CD8-positive, alpha-beta memory T cell (primary cell): Measurements from ENCODE around the gene FGFBP3. TPM values are rescaled to one million over a fixed set of nuclear protein-coding genes. Genes with fewer than 3 reads are reported as not detected.
"Not testable (repeated sequence)": the region's sequence is repeated elsewhere in the genome, so short reads cannot be mapped to it uniquely, and the experiment has no call there.

Experiments
- CTCF ChIA-PET: fragments of 350-600 bp; sonication (Branson Sonifier 250); formaldehyde crosslinking; loops from one replicate; lab custom pipeline; 2021; ENCODE audit warnings: antibody characterized with exemption; lab: Charles Lee
- POLR2A ChIA-PET: fragments of 350-600 bp; sonication (Branson Sonifier 250); formaldehyde crosslinking; loops from one replicate; lab custom pipeline; 2021; ENCODE audit warnings: antibody characterized with exemption; lab: Charles Lee
- DNase-seq, 5 donors: peaks; one replicate each; pipeline versions ENCODE4 v3.0.0 to v3.0.0-alpha.2; 2020 to 2022; ENCODE audit warnings: mixed read lengths in 1 of 5
- H3K27ac ChIP-seq: one replicate; pipeline ENCODE4 v1.7.0; 2013; ENCODE audit warnings: low read depth, mild to moderate bottlenecking, low read length, moderate library complexity
- H3K27me3 ChIP-seq: 2 replicates; pipeline ENCODE4 v1.7.0; 2013; ENCODE audit warnings: low read length, mild to moderate bottlenecking; ENCODE audit not compliant: insufficient read depth, poor library complexity, severe bottlenecking
- H3K36me3 ChIP-seq: 2 replicates; pipeline ENCODE4 v1.7.0; 2013; ENCODE audit warnings: mild to moderate bottlenecking, low read length, moderate library complexity; ENCODE audit not compliant: insufficient read depth
- H3K4me1 ChIP-seq: 2 replicates; pipeline ENCODE4 v1.7.0; 2013; ENCODE audit warnings: mild to moderate bottlenecking, low read length, moderate library complexity; ENCODE audit not compliant: insufficient read depth
- H3K4me3 ChIP-seq: 2 replicates; pipeline ENCODE4 v1.7.0; 2013; ENCODE audit warnings: mild to moderate bottlenecking, low read length
- H3K9me3 ChIP-seq: 2 replicates; pipeline ENCODE4 v1.7.0; 2013; ENCODE audit warnings: mild to moderate bottlenecking, low read length
- H3K27ac Mint-ChIP-seq, 8 donors: one replicate each; pipeline ENCODE4 v1.8.0; 2020 to 2021; ENCODE audit warnings: mixed read lengths in 8 of 8, mild to moderate bottlenecking in 6 of 8, inconsistent platforms in 3 of 8, moderate library complexity in 3 of 8
- H3K27me3 Mint-ChIP-seq, 2 donors: one replicate each; pipeline ENCODE4 v1.8.0; 2020 to 2021; ENCODE audit warnings: mixed read lengths in 2 of 2, mild to moderate bottlenecking in 1 of 2, moderate library complexity in 1 of 2
- H3K36me3 Mint-ChIP-seq, 3 donors: one replicate each; pipeline ENCODE4 v1.8.0; 2020 to 2021; ENCODE audit warnings: mixed read lengths in 3 of 3, inconsistent platforms in 1 of 3, mild to moderate bottlenecking in 1 of 3
- H3K4me1 Mint-ChIP-seq, 3 donors: one replicate each; pipeline ENCODE4 v1.8.0; 2020 to 2021; ENCODE audit warnings: mixed read lengths in 3 of 3, inconsistent platforms in 1 of 3, mild to moderate bottlenecking in 1 of 3
- H3K4me3 Mint-ChIP-seq, 7 donors: one replicate each; pipeline ENCODE4 v1.8.0; 2020 to 2021; ENCODE audit warnings: mixed read lengths in 7 of 7, mild to moderate bottlenecking in 6 of 7, moderate library complexity in 4 of 7, inconsistent platforms in 2 of 7
- H3K9me3 Mint-ChIP-seq, 5 donors: one replicate each; pipeline ENCODE4 v1.8.0; 2020 to 2022; ENCODE audit warnings: mixed read lengths in 5 of 5, mild to moderate bottlenecking in 3 of 5, moderate library complexity in 2 of 5, inconsistent platforms in 1 of 5
- polyA plus RNA-seq: library from polyadenylated mRNA; unstranded; fragments of 300-500 nt; fragmentation: Illumina TruSeq; gene quantifications from one replicate; pipeline ENCODE4 v1.2.3, GENCODE V29; 2021
- total RNA-seq, 2 experiments: library from RNA; stranded (reverse); gene quantifications; one replicate each; pipeline ENCODE4 v1.2.3, GENCODE V29; 2021

FGFBP3 gene
- total and polyA plus RNA-seq, 3 experiments from 2014 or later = 3.1 to 3.6 (median 3.4) TPM

DNA sequence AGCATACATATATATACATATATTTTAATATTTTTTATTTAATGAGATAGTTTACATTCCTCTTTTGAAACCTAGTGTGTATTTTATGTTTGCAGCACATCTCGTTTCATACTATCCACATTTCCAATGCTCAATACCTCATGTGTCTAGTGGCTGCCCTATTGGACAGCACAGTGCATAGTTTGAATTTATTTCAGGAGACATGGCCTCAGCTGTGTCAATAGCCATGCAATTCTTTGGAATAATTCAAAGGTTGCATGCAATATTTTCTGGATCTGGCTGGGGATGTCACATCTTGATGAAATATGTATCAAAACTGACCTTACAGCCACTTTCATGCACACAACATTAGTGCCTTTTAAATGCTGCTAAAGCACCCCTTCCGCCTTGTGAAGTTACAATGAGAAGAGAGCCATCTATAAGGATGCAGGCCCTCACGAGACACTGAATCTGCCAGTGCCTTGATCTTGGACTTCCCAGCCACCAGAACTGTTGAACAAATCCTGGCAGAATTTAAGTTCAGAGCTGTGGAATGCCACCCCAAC is 13.0 kb downstream of the FGFBP3 start:
- DNase-seq = no peak
- Mint-ChIP-seq H3K9me3 (no peaks in the 10 kb centered on the region), H3K27ac (no peak overlapping the region), H3K36me3 (no peaks in the 10 kb centered on the region), H3K4me1 (peaks cover 2 to 3% (median 2%) of the 10 kb centered on the region in 3 donors), H3K4me3 (no peak overlapping the region), H3K27me3 (peaks cover 3 to 27% of the 10 kb centered on the region in 2 donors)
- Histone ChIP-seq H3K9me3 (no peaks in the 10 kb centered on the region), H3K4me3 (no peak overlapping the region), H3K36me3 (no peaks in the 10 kb centered on the region), H3K27me3 (no peaks in the 10 kb centered on the region), H3K27ac (no peak overlapping the region), H3K4me1 (peaks cover under 1% of the 10 kb centered on the region)
- POLR2A ChIA-PET = no interaction called here
- CTCF ChIA-PET = no interaction called here

DNA sequence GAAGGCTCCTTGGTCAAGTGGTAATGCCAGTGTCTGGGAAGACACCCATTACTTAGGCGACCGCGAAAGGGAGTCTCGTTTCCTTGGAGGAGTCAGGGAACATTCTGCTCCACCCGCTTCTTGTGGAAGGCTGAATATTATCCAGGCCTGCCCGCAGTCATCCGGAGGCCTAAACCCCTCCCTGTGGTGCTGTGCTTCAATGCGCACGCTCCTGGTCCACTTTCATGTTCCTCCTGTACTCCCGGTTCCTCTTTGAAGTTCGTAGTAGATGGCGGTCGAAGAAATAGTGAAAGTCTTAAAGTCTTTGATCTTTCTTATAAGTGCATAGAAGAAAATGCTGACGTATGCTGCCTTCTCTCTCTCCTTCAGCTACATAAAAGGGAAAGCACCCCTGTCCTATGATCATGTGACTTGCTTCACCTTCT is 15.0 kb downstream of the FGFBP3 start:
- H3K36me3 Mint-ChIP-seq, H3K36me3 ChIP-seq, H3K4me3 ChIP-seq, H3K9me3 ChIP-seq, H3K9me3 Mint-ChIP-seq, H3K4me1 ChIP-seq, H3K27ac ChIP-seq, POLR2A ChIA-PET, DNase-seq, H3K4me3 Mint-ChIP-seq, H3K4me1 Mint-ChIP-seq, H3K27ac Mint-ChIP-seq, H3K27me3 ChIP-seq: not testable (repeated sequence)
- peaks cover 5 to 34% of the 10 kb centered on the region in 2 donors for H3K27me3 Mint-ChIP-seq
- CTCF ChIA-PET = interaction anchor here (1.3 kb wide), 1 partner anchor 14 kb away, joined by 4 read pairs; no protein-coding TSS in a partner anchor

DNA sequence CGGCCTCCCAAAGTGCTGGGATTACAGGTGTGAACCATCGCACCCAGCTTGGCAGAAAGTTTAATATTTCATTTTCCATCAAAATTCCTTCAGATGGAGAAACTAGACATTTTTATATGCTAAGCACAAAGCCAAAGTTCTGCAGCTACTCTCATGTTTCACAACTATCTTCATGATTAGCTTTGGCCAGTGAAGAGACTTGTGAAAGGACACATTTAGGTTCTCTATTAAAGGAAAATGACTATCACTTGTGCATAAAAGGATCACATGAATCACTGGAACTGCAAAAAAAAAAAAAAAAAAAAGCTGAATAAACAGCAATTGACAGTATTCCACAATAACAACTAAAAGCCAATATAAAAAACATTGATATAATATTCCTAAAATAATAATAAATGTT is 16.2 kb downstream of the FGFBP3 start:
- Histone ChIP-seq H3K27me3 (no peaks in the 10 kb centered on the region), H3K36me3 (no peaks in the 10 kb centered on the region), H3K9me3 (no peaks in the 10 kb centered on the region), H3K4me3 (no peak overlapping the region), H3K27ac (no peak overlapping the region), H3K4me1 (no peaks in the 10 kb centered on the region)
- H3K27ac Mint-ChIP-seq = no peak overlapping the region
- DNase-seq = no peak
- peaks cover 1 to 4% (median 2%) of the 10 kb centered on the region in 3 donors for H3K4me1 Mint-ChIP-seq
- POLR2A ChIA-PET = interaction anchor here (0.6 kb wide), 1 partner anchor 16 kb away, joined by 3 read pairs; no protein-coding TSS in a partner anchor
- peaks cover 5 to 32% of the 10 kb centered on the region in 2 donors for H3K27me3 Mint-ChIP-seq
- no peaks in the 10 kb centered on the region for H3K36me3 Mint-ChIP-seq
- no peak overlapping the region for H3K4me3 Mint-ChIP-seq
- CTCF ChIA-PET = interaction anchor here (1.2 kb wide), 1 partner anchor 20 kb away, joined by 3 read pairs; no protein-coding TSS in a partner anchor
- no peaks in the 10 kb centered on the region for H3K9me3 Mint-ChIP-seq

DNA sequence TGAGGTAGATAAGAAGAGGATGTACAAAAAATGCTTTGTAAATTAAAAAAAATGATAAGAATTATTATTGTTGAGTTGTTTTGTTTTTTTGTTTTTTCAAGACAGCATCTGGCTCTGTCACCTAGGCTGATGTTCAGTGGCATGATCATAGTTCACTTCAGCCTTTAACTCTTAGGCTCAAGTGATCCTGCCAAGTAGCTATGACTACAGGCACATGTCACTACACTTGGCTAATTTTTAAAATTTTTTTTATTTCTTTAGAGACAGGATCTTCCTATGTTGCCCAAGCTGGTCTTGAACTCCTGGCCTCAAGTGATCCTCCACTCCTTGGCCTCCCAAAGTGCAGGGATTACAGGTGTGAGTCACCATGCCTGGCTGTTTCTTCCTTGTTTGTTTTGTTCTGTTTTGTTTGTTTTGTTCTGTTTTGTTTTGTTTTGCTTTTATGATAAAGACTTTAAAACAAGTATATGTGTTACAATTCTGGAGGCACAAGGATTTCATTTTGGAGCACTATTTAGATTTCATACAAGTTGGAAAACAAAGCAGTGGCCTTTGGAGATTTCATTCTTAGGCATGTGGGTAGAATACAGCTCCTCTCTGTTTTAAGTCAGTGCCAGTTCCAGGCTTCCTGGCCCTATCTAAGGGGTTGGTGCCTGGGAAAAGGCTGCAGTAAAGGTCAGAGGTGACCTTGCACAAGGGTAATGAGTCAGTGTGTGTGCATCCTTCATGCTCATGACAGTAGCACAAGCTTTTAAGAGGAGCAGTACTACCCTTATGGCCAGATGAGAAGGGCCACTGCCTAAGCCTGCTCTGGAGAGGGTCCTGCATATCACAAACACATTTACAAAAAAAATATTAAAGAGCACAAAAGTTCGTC is 17.9 kb downstream of the FGFBP3 start:
- CTCF ChIA-PET = no interaction called here
- H3K27me3 ChIP-seq = no peaks in the 10 kb centered on the region
- Mint-ChIP-seq H3K27me3 (peaks cover 2 to 20% of the 10 kb centered on the region in 2 donors), H3K36me3 (peaks cover 0 to 3% (median 0%) of the 10 kb centered on the region in 3 donors), H3K4me1 (peaks cover 10 to 14% (median 12%) of the 10 kb centered on the region in 3 donors), H3K27ac (no peak overlapping the region), H3K4me3 (no peak overlapping the region), H3K9me3 (no peaks in the 10 kb centered on the region)
- H3K9me3 ChIP-seq = no peaks in the 10 kb centered on the region
- POLR2A ChIA-PET = no interaction called here
- no peak overlapping the region for H3K27ac ChIP-seq
- no peak overlapping the region for H3K4me3 ChIP-seq
- no peaks in the 10 kb centered on the region for H3K36me3 ChIP-seq
- no peak for DNase-seq
- no peaks in the 10 kb centered on the region for H3K4me1 ChIP-seq

DNA sequence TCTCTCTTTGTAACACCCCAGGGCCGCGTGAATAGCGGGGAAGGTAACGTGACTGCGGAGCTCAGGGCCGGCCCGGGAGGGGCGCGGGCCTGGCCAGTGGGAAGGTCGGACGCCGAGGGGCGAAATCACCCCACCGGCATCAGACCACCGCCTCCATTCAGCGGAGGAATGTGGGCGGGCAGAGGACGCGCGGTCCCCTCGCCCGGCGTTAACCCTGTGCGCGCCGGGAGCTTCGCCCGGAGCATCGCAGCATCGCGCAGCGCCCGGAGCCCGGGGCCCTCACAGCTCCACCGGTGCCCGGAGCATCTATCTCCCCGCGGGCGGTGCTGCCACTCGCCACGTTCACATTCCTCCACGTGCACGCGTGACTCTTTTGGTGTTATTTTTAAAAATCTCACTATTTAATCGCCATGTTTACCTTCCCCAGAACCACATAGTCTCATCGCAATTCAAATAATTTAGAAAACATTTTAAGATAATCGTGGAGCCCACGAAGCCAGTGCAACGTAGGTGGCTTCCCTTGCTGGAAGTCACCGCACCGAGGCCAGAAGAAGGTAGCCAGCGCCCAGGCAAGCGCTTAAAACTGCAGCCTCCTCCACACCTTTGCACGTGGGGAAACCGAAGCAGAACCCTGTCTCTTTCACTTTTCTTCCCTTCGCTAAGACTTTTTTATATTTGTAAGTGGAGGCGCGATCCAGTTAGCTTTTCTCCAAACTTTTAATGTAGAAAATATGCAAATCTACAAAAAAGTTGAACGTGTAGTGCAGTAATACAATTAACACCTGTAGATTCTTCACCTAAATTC is 21.8 kb downstream of the FGFBP3 start:
- POLR2A ChIA-PET = interaction anchor here (0.9 to 1.4 kb wide), 2 partner anchors 89 to 92 kb away, joined by 3 to 5 read pairs; partner anchors contain the start of gene TNKS2
- peak in 3 of 5 donors; percentile 8 to 48 (median 23) for DNase-seq

DNA sequence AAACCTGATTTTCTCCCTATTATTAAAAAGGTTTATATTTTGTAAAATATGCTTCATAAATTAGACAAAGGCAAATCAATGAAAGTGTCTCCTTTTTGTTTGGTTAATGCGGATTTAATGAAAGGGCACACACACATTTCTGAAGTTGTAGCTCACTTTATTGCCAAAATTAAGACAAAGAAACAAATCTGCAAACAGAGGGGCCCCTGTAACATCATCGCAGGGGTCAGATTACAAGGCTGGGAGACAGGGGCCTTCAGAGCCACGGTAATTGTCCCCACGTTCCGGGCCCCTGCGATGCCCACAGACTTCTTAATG is 22.4 kb downstream of the FGFBP3 start:
- Mint-ChIP-seq H3K4me3 (peak overlapping the region; percentile 73 to 94 (median 91)), H3K27me3 (peaks cover 2 to 9% of the 10 kb centered on the region in 2 donors), H3K36me3 (peaks cover 0 to 3% (median 0%) of the 10 kb centered on the region in 3 donors), H3K27ac (peak overlapping the region in 2 of 8 donors; percentile 23 to 43), H3K9me3 (no peaks in the 10 kb centered on the region), H3K4me1 (peaks cover 10 to 14% (median 12%) of the 10 kb centered on the region in 3 donors)
- no peak overlapping the region for H3K27ac ChIP-seq
- ChIA-PET CTCF (interaction anchor here (1.0 to 2.5 kb wide), 4 partner anchors 12 to 70 kb away, joined by 3 to 7 read pairs (median 4); partner anchors contain the start of gene BTAF1), POLR2A (interaction anchor here (0.9 to 1.4 kb wide), 2 partner anchors 89 to 91 kb away, joined by 3 to 5 read pairs; partner anchors contain the start of gene TNKS2)
- H3K4me3 ChIP-seq = peak overlapping the region; percentile 63
- H3K9me3 ChIP-seq = no peaks in the 10 kb centered on the region
- no peaks in the 10 kb centered on the region for H3K36me3 ChIP-seq
- H3K27me3 ChIP-seq = no peaks in the 10 kb centered on the region
- no peak for DNase-seq
- no peaks in the 10 kb centered on the region for H3K4me1 ChIP-seq

More for the DNA sequence above, 21.8 kb downstream of the FGFBP3 start:
- no peaks in the 10 kb centered on the region for H3K9me3 Mint-ChIP-seq
- H3K27ac Mint-ChIP-seq = peak overlapping the region in 5 of 8 donors; percentile 34 to 78 (median 73)
- H3K36me3 Mint-ChIP-seq = peaks cover 0 to 3% (median 0%) of the 10 kb centered on the region in 3 donors
- peak overlapping the region; percentile 82 to 94 (median 91) for H3K4me3 Mint-ChIP-seq
- peak overlapping the region; percentile 63 for H3K4me3 ChIP-seq
- H3K4me1 Mint-ChIP-seq = peaks cover 10 to 14% (median 12%) of the 10 kb centered on the region in 3 donors
- H3K9me3 ChIP-seq = no peaks in the 10 kb centered on the region
- H3K27ac ChIP-seq = no peak overlapping the region
- H3K36me3 ChIP-seq = no peaks in the 10 kb centered on the region
- no peaks in the 10 kb centered on the region for H3K27me3 ChIP-seq
- CTCF ChIA-PET = interaction anchor here (0.6 to 2.5 kb wide), 5 partner anchors 11 to 70 kb away, joined by 3 to 7 read pairs (median 3); partner anchors contain the start of gene BTAF1
- H3K27me3 Mint-ChIP-seq = peaks cover 2 to 9% of the 10 kb centered on the region in 2 donors
- H3K4me1 ChIP-seq = no peaks in the 10 kb centered on the region

DNA sequence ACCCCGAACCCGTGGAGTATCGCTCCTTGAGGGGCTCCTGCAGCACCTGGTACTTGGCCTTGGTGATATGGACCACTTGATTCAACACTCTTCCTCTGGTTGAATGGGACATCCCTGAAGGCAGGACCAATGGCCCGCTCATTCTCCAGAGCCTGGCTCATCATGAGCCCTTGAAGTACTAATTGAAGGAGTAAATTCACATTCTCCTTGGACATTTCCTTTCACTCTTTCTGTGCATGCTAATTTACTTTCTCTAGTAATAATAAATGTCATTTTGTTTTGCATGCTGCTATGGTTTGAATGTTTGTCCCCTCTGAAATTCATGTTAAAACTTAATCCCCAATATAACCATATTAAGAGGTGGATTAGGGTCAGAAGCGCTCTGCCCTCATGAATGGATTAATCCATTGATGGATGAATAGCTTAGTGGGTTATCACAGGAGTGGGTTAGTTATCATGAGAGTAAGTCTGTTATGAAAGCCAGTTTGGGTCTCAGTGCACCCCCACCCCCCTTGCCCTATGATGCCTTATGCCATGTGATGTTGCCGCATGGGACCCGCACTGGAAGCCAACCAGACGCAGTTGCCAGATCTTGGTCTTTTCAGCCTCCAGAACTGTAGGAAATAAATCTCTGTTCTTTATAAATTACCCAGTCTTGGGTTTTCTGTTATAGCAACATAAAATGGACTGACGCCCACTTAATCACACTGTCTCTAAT is 23.8 kb downstream of the FGFBP3 start:
- no peak overlapping the region for H3K27ac ChIP-seq
- no peaks in the 10 kb centered on the region for H3K4me1 ChIP-seq
- H3K4me1 Mint-ChIP-seq = peaks cover 10 to 14% (median 12%) of the 10 kb centered on the region in 3 donors
- H3K9me3 Mint-ChIP-seq = peaks cover 0 to 5% (median 2%) of the 10 kb centered on the region in 5 donors
- no peaks in the 10 kb centered on the region for H3K9me3 ChIP-seq
- no peaks in the 10 kb centered on the region for H3K36me3 ChIP-seq
- no peaks in the 10 kb centered on the region for H3K27me3 ChIP-seq
- no peak overlapping the region for H3K4me3 ChIP-seq
- CTCF ChIA-PET = no interaction called here
- POLR2A ChIA-PET = no interaction called here
- DNase-seq = no peak
- H3K27ac Mint-ChIP-seq = peak overlapping the region in 1 of 8 donors; percentile 8
- H3K4me3 Mint-ChIP-seq = peak overlapping the region in 5 of 7 donors; percentile 21 to 54 (median 35)
- peaks cover 2 to 5% of the 10 kb centered on the region in 2 donors for H3K27me3 Mint-ChIP-seq
- peaks cover 0 to 7% (median 3%) of the 10 kb centered on the region in 3 donors for H3K36me3 Mint-ChIP-seq
